ENCODE measurements around the gene ZFYVE28. TPM values are rescaled to one million over a fixed set of nuclear protein-coding genes. Genes with fewer than 3 reads are reported as not detected.

Gene ZFYVE28
- polyA plus RNA-seq, 1 of the 3 experiments (the other 2 are of a cell fraction) = 3.2 TPM

DNA sequence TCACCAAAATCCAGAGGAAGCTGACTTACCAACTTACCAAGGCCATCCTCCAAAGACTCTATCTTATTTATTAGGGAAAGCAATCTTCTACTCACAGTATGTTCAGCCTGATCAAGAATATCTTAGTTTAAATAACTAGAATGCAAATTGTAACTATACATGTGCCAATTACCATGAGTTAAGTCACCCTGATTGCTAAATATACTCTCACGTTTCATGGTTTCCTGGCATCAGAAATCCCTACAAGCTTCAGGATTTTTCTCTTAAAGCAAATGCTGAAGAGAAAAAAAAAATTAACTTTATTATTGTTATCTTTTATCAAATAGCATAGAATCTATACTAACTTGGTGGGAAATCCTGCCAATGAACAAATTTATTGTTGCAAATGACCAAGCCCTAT lies 93.6 kb downstream of the ZFYVE28 start (continued):
- TF ChIP-seq, protein P1, sequence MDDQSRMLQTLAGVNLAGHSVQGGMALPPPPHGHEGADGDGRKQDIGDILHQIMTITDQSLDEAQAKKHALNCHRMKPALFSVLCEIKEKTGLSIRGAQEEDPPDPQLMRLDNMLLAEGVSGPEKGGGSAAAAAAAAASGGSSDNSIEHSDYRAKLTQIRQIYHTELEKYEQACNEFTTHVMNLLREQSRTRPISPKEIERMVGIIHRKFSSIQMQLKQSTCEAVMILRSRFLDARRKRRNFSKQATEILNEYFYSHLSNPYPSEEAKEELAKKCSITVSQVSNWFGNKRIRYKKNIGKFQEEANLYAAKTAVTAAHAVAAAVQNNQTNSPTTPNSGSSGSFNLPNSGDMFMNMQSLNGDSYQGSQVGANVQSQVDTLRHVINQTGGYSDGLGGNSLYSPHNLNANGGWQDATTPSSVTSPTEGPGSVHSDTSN (IDR thresholded peaks at IDR 0.05) = no peak
- TF ChIP-seq RAD21 (IDR thresholded peaks at IDR 0.05; ENCODE audit: low read length) = no peak

GRCh38 chr4:2322841-2323240 lies 95.6 kb downstream of the ZFYVE28 start:
- no peak for DNase-seq
- Histone ChIP-seq H3F3A (replicated peaks; ENCODE audit: insufficient read depth) (no peaks in the 10 kb centered on the region), H3K9me3 (peaks cover 11% of the 10 kb centered on the region; the same call in 1 of the 2 replicates), H3K79me2 (ENCODE audit: insufficient read depth) (no peaks in the 10 kb centered on the region), H3K4me3 (ENCODE audit: low read depth in 2 of 2, low read length in 1 of 2) (no peak overlapping the region), H3K36me3 (replicated peaks in 1 of 2; ENCODE audit: control insufficient read depth in 1 of 2, insufficient read depth in 2 of 2, low read length in 1 of 2) (peaks cover 0 to 5% of the 10 kb centered on the region in 2 experiments), H3K9ac (no peak overlapping the region), H3K27ac (ENCODE audit: low read depth in 2 of 2, low read length in 1 of 2) (no peak overlapping the region), H3K4me2 (no peak overlapping the region), H4K20me1 (ENCODE audit: insufficient read depth) (no peaks in the 10 kb centered on the region), H3K27me3 (ENCODE audit: insufficient read depth) (no peaks in the 10 kb centered on the region), H3K4me1 (ENCODE audit: control insufficient read depth in 1 of 2, insufficient read depth in 2 of 2, low read depth in 1 of 2, low read length in 1 of 2) (no peaks in the 10 kb centered on the region), H2AFZ (ENCODE audit: low read depth) (no peak overlapping the region), H3K9me2 (no peaks in the 10 kb centered on the region)
- CTCF ChIA-PET = no interaction called here
- POLR2A ChIA-PET = no interaction called here
- TF ChIP-seq EZH2phosphoT487 (IDR thresholded peaks at IDR 0.05; ENCODE audit: borderline replicate concordance, low read depth) (no peak), JUND (IDR thresholded peaks at IDR 0.05) (no peak), SIN3A (IDR thresholded peaks at IDR 0.05; ENCODE audit: borderline replicate concordance, low read depth, low read length) (no peak), EP300 (IDR thresholded peaks at IDR 0.05; ENCODE audit: borderline replicate concordance in 1 of 2, low read depth in 1 of 2, low read length in 1 of 2) (no peak)
- TF ChIP-seq, protein P1 (IDR thresholded peaks at IDR 0.05) = no peak
- 74% methylated on average over 13 of the region's 13 CpGs for whole genome bisulfite sequencing (ENCODE audit: low lambda C conversion rate)

GRCh38 chr4:2322227-2322626 lies 96.2 kb downstream of the ZFYVE28 start:
- no peak for DNase-seq
- Histone ChIP-seq H4K20me1 (ENCODE audit: insufficient read depth) (no peaks in the 10 kb centered on the region), H3K27ac (ENCODE audit: low read depth in 2 of 2, low read length in 1 of 2) (no peak overlapping the region), H3K4me3 (ENCODE audit: low read depth in 2 of 2, low read length in 1 of 2) (no peak overlapping the region), H3K4me1 (ENCODE audit: control insufficient read depth in 1 of 2, insufficient read depth in 2 of 2, low read depth in 1 of 2, low read length in 1 of 2) (no peaks in the 10 kb centered on the region), H3K79me2 (ENCODE audit: insufficient read depth) (no peaks in the 10 kb centered on the region), H2AFZ (ENCODE audit: low read depth) (no peak overlapping the region), H3K27me3 (ENCODE audit: insufficient read depth) (no peaks in the 10 kb centered on the region), H3K4me2 (no peak overlapping the region), H3K36me3 (replicated peaks in 1 of 2; ENCODE audit: control insufficient read depth in 1 of 2, insufficient read depth in 2 of 2, low read length in 1 of 2) (no peaks in the 10 kb centered on the region), H3K9me2 (no peaks in the 10 kb centered on the region), H3K9ac (no peak overlapping the region), H3K9me3 (0 out of 2 replicates have a peak, but pooled peaks cover 7% of the 10 kb centered on the region), H3F3A (replicated peaks; ENCODE audit: insufficient read depth) (no peaks in the 10 kb centered on the region)
- ChIA-PET CTCF (no interaction called here), POLR2A (no interaction called here)
- no peak for TF ChIP-seq REST (IDR thresholded peaks at IDR 0.05; ENCODE audit: low read depth, low read length)
- TF ChIP-seq, protein P2, sequence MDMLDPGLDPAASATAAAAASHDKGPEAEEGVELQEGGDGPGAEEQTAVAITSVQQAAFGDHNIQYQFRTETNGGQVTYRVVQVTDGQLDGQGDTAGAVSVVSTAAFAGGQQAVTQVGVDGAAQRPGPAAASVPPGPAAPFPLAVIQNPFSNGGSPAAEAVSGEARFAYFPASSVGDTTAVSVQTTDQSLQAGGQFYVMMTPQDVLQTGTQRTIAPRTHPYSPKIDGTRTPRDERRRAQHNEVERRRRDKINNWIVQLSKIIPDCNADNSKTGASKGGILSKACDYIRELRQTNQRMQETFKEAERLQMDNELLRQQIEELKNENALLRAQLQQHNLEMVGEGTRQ (IDR thresholded peaks at IDR 0.05; ENCODE audit: borderline replicate concordance, low read depth, low read length) = no peak
- no peak for TF ChIP-seq TAF1 (IDR thresholded peaks at IDR 0.05; ENCODE audit: borderline replicate concordance, low read depth, low read length)
- TF ChIP-seq NFIC (IDR thresholded peaks at IDR 0.05; ENCODE audit: borderline replicate concordance) = no peak
- TF ChIP-seq MEF2A (IDR thresholded peaks at IDR 0.05; ENCODE audit: borderline replicate concordance, low read depth) = no peak
- TF ChIP-seq TEAD4 (IDR thresholded peaks at IDR 0.05; ENCODE audit: borderline replicate concordance, insufficient read depth) = no peak
- no peak for TF ChIP-seq CHD2 (IDR thresholded peaks at IDR 0.05; ENCODE audit: low read length, partially characterized antibody)
- TF ChIP-seq EP300 (IDR thresholded peaks at IDR 0.05; ENCODE audit: borderline replicate concordance in 1 of 2, low read depth in 1 of 2, low read length in 1 of 2) = no peak
- no peak for TF ChIP-seq YY1 (IDR thresholded peaks at IDR 0.05; ENCODE audit: low read depth)
- TF ChIP-seq IRF3 (IDR thresholded peaks at IDR 0.05; ENCODE audit: low read depth, low read length) = no peak
- TF ChIP-seq, protein P1 (IDR thresholded peaks at IDR 0.05) = no peak
- 70% methylated on average over 4 of the region's 10 CpGs for WGBS (ENCODE audit: low lambda C conversion rate)

All from SK-N-SH (cell line).